ENCODE measurements around the gene OGFR.

The OGFR gene

DNA sequence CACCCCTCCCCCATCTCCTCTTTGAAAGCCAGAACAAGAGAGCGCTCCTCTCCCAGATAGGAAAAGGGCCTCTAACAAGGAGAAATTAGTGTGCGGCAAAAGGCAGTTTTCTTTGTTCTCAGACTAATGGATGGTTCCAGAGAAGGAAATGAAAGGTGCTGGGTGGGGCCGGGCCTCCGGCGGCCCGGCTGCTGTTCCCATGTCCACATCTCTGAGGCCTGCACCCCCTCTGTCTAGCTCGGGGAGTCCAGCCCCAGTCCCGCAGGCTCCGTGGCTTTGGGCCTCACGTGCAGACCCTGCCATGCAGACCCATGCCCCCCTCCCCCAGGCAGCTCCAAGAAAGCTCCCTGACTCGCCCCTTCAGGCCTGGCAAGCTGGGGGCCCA, 44.2 kb upstream of the OGFR start:
- H3K9me3 ChIP-seq: no peaks in the 10 kb centered on the region
- H3K4me3 ChIP-seq (ENCODE audit: low read depth in 1 of 2, low read length in 1 of 2): no peak overlapping the region
- no peaks in the 10 kb centered on the region for H3K4me1 ChIP-seq (ENCODE audit: control insufficient read depth in 1 of 2, insufficient read depth in 1 of 2, low read depth in 1 of 2, low read length in 1 of 2)
- H3K27ac ChIP-seq: peak overlapping the region; percentile 59
- H3K27me3 ChIP-seq: no peaks in the 10 kb centered on the region
- H3K36me3 ChIP-seq: no peaks in the 10 kb centered on the region
- TF ChIP-seq, protein P1, sequence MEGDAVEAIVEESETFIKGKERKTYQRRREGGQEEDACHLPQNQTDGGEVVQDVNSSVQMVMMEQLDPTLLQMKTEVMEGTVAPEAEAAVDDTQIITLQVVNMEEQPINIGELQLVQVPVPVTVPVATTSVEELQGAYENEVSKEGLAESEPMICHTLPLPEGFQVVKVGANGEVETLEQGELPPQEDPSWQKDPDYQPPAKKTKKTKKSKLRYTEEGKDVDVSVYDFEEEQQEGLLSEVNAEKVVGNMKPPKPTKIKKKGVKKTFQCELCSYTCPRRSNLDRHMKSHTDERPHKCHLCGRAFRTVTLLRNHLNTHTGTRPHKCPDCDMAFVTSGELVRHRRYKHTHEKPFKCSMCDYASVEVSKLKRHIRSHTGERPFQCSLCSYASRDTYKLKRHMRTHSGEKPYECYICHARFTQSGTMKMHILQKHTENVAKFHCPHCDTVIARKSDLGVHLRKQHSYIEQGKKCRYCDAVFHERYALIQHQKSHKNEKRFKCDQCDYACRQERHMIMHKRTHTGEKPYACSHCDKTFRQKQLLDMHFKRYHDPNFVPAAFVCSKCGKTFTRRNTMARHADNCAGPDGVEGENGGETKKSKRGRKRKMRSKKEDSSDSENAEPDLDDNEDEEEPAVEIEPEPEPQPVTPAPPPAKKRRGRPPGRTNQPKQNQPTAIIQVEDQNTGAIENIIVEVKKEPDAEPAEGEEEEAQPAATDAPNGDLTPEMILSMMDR (IDR thresholded peaks at IDR 0.05): no peak

DNA sequence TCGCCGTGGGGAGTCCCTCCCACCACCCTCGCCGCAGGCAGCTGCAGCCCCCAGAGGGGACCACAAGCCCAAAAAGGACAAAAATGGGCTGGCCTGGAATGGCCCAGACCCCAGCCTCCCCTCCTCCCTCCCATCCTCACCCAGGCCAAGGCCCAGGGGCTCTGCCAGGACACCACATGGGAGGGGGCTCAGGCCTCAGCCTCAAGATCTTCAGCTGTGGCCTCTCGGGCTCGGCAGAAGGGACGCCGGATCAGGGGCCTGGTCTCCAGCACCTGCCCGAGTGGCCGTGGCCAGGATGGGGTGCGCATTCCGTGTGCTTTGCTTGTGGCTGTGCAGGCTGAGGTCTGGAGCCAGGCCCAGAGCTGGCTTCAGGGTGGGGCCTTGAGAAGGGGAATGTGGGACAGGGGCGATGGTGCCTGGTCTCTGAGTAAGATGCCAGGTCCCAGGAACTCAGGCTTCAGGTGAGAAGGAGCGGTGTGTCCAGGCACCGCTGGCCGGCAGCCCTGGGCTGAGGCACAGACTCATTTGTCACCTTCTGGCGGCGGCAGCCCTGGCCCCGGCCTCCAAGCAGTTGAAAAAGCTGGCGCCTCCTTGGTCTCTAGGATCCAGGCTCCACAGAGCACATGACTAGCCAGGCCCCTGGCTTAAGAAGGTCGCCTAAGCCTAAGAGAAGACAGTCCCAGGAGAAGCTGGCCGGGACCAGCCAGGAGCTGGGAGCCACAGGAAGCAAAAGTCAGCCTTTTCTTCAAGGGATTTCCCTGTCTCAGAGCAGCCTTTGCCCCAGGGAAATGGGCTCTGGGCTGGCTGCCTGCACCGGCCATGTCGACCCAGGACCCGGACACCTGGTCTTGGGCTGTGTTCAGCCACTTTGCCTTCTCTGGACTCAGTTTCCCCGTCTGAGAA, 43.5 kb upstream of the OGFR start:
- Histone ChIP-seq H3K4me1 (ENCODE audit: control insufficient read depth in 1 of 2, insufficient read depth in 1 of 2, low read depth in 1 of 2, low read length in 1 of 2) (no peaks in the 10 kb centered on the region), H3K36me3 (no peaks in the 10 kb centered on the region), H3K9me3 (no peaks in the 10 kb centered on the region), H3K4me3 (ENCODE audit: low read depth in 1 of 2, low read length in 1 of 2) (no peak overlapping the region), H3K27me3 (peaks cover 3% of the 10 kb centered on the region), H3K27ac (no peak overlapping the region)
- TF ChIP-seq, protein P1 (IDR thresholded peaks at IDR 0.05): no peak

DNA sequence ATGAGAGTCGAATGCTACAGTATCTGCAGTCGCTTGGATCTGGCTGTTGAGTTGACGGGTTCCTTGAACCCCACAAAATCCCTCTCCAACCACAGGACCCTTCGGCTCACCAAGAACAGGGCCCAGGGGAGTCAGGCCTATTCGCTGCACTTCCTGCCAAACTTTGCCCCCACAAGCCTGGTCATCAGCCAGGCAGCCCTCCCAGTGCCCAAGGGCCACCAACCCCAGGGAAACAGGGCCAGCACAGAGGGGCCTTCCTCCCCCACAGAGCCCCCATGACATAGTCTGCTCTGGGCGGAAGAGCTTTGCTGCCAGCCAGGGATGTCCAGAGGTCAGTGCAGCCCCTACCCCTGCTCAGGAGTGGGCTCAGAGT, 42.9 kb upstream of the OGFR start:
- Histone ChIP-seq H3K4me1 (ENCODE audit: control insufficient read depth in 1 of 2, insufficient read depth in 1 of 2, low read depth in 1 of 2, low read length in 1 of 2) (no peaks in the 10 kb centered on the region), H3K27ac (no peak overlapping the region), H3K9me3 (no peaks in the 10 kb centered on the region), H3K27me3 (peaks cover 4% of the 10 kb centered on the region), H3K36me3 (no peaks in the 10 kb centered on the region), H3K4me3 (ENCODE audit: low read depth in 1 of 2, low read length in 1 of 2) (no peak overlapping the region)
- TF ChIP-seq, protein P1 (IDR thresholded peaks at IDR 0.05): no peak

DNA sequence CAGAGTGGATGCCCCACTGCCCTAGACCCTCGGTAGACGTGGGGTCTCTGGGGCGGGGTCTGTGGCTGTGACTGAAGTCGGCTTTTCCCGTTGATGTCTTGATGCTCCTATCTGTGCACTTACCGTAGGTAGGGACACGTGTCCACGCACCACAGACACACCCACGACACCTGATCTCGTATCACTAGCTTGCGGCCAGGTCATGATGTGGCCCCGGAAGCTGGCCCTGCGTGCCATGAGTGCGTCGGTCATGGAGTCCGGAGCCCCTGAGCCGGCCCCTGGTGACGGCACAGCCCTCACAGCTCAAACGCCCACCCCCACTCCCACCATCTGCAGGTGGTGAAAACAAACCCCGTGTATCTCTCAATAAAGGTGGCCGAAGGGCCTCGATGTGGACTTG, 42.3 kb upstream of the OGFR start:
- Histone ChIP-seq H3K27ac (no peak overlapping the region), H3K27me3 (peaks cover 4% of the 10 kb centered on the region), H3K4me3 (ENCODE audit: low read depth in 1 of 2, low read length in 1 of 2) (no peak overlapping the region), H3K36me3 (no peaks in the 10 kb centered on the region), H3K9me3 (no peaks in the 10 kb centered on the region), H3K4me1 (ENCODE audit: control insufficient read depth in 1 of 2, insufficient read depth in 1 of 2, low read depth in 1 of 2, low read length in 1 of 2) (no peaks in the 10 kb centered on the region)
- TF ChIP-seq, protein P1 (IDR thresholded peaks at IDR 0.05): no peak

DNA sequence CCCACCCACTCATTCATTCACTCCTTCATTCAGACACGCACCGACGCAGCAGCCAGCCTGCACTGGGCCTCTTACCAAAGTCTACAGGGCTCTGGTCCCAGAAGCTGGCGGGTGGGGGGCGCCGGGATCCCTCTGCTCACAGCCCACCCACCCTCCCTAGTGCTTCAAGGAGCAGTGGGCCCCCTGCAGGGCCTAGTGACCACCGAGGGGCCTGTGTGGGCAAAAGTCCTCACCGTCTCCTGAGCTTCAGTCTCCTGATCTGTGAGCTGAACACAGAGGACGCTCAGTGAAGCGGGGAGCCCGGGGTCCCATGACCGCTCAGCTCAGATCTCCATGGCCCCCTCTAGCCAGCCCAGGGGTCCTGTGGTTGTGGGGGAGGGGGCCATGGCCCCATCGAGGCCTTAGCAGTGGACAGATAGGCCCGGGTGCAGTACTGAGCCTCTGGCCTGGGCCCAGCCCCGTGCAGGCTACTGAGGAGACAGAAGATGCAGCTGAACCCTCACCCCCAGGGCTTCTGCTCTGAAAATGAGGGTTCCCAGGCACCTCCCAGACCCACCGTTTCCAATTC, 41.8 kb upstream of the OGFR start:
- no peaks in the 10 kb centered on the region for H3K9me3 ChIP-seq
- H3K4me3 ChIP-seq (ENCODE audit: low read depth in 1 of 2, low read length in 1 of 2): no peak overlapping the region
- H3K4me1 ChIP-seq (ENCODE audit: control insufficient read depth in 1 of 2, insufficient read depth in 1 of 2, low read depth in 1 of 2, low read length in 1 of 2): no peaks in the 10 kb centered on the region
- peaks cover 4% of the 10 kb centered on the region for H3K27me3 ChIP-seq
- TF ChIP-seq, protein P1 (IDR thresholded peaks at IDR 0.05): no peak
- no peaks in the 10 kb centered on the region for H3K36me3 ChIP-seq
- no peak overlapping the region for H3K27ac ChIP-seq

All from neutrophil (primary cell).